Endodermal cell (in vitro differentiated cells): ENCODE data around the gene IGF2BP3. TPM values are rescaled to one million over a fixed set of nuclear protein-coding genes. Genes with fewer than 3 reads are reported as not detected.

Experiments used
- DNase-seq: peaks from one replicate; pipeline ENCODE4 v3.0.0-alpha.2; 2017
- H3K27ac ChIP-seq: 2 replicates; pipeline ENCODE4 v1.5.1; 2013; ENCODE audit warnings: mild to moderate bottlenecking, low read depth, low read length, moderate library complexity
- H3K27me3 ChIP-seq: 2 replicates; pipeline ENCODE4 v1.6.1; 2013; ENCODE audit warnings: mild to moderate bottlenecking, low read length, moderate library complexity; ENCODE audit not compliant: insufficient read depth, control insufficient read depth, poor library complexity, severe bottlenecking
- H3K36me3 ChIP-seq: 2 replicates; pipeline ENCODE4 v1.7.0; 2013; ENCODE audit warnings: mild to moderate bottlenecking, low read length, moderate library complexity; ENCODE audit not compliant: control insufficient read depth, insufficient read depth
- H3K4me1 ChIP-seq: one replicate; pipeline ENCODE4 v1.7.0; 2013; ENCODE audit warnings: low read length; ENCODE audit not compliant: control insufficient read depth, insufficient read depth
- H3K4me3 ChIP-seq: 2 replicates; pipeline ENCODE4 v1.5.1; 2013; ENCODE audit warnings: mild to moderate bottlenecking, low read length, moderate library complexity
- H3K9ac ChIP-seq: 2 replicates; pipeline ENCODE4 v1.6.1; 2013; ENCODE audit warnings: mild to moderate bottlenecking, low read length, moderate library complexity; ENCODE audit not compliant: poor library complexity, severe bottlenecking; ENCODE audit errors: extremely low read depth
- H3K9me3 ChIP-seq: 2 replicates; pipeline ENCODE4 v1.6.1; 2013; ENCODE audit warnings: mild to moderate bottlenecking, low read length, moderate library complexity; ENCODE audit not compliant: control insufficient read depth
- H3K27ac Mint-ChIP-seq: 2 replicates; pipeline ENCODE4 v1.8.0; 2020; ENCODE audit warnings: mixed read lengths
- H3K27me3 Mint-ChIP-seq: 2 replicates; pipeline ENCODE4 v1.8.0; 2021; ENCODE audit warnings: mild to moderate bottlenecking, mixed read lengths; ENCODE audit not compliant: insufficient read depth
- H3K36me3 Mint-ChIP-seq: 2 replicates; pipeline ENCODE4 v1.8.0; 2020; ENCODE audit warnings: low read depth, mixed read lengths
- H3K4me1 Mint-ChIP-seq: 2 replicates; pipeline ENCODE4 v1.8.0; 2020; ENCODE audit warnings: mixed read lengths
- H3K4me3 Mint-ChIP-seq: 2 replicates; pipeline ENCODE4 v1.8.0; 2020; ENCODE audit warnings: mild to moderate bottlenecking, moderate library complexity, mixed read lengths
- H3K9me3 Mint-ChIP-seq: 2 replicates; pipeline ENCODE4 v1.8.0; 2020; ENCODE audit warnings: mild to moderate bottlenecking, mixed read lengths
- WGBS, 2 experiments: methylation state at CpG; one replicate each; pipeline versions ENCODE4 v1.1.5 to v1.1.7; 2013; ENCODE audit warnings: missing lambda C conversion rate in 2 of 2, mixed read lengths in 1 of 2; ENCODE audit not compliant: insufficient coverage in 1 of 2, insufficient read length in 1 of 2; 5-methylcytosine and 5-hydroxymethylcytosine counted together
- total RNA-seq, 2 donors: library from RNA; stranded (reverse); fragmentation: NEBNext Ultra II Directional in 1 of 2; extraction: Animal tissue kit (Norgen Biotek cat#: 25700) in 1 of 2; gene quantifications; 2 replicates in 1 of 2; 3 replicates in 1 of 2; pipeline ENCODE4 v1.2.1, GENCODE V29; 2021
- TF ChIP-seq, protein P1 (sequence below): fragments of 200-600 bp; sonication (generic); conservative IDR thresholded peaks from 2 replicates; pipeline ENCODE4 v1.5.0; 2021; ENCODE audit warnings: antibody characterized with exemption, mild to moderate bottlenecking

The IGF2BP3 gene
- total RNA-seq, 2 donors from 2014 or later = 114 to 123 TPM

- WGBS, 2 experiments = 92 to 97% methylated on average over 4 to 5 of the region's 5 CpGs
- Mint-ChIP-seq H3K36me3 (peaks cover 32% of the 10 kb centered on the region), H3K27me3 (no peaks in the 10 kb centered on the region)
Observed at GRCh38 chr7:23369695-23370404, 100.4 kb downstream of the IGF2BP3 start.

GRCh38 chr7:23369100-23369499 lies 101.2 kb downstream of the IGF2BP3 start:
- WGBS, 2 experiments = 87 to 94% methylated on average over 3 to 4 of the region's 4 CpGs
- Histone ChIP-seq H3K27me3 (no peaks in the 10 kb centered on the region), H3K36me3 (peaks cover 47% of the 10 kb centered on the region), H3K4me1 (no peaks in the 10 kb centered on the region), H3K9me3 (no peaks in the 10 kb centered on the region), H3K27ac (no peak overlapping the region), H3K9ac (no peak overlapping the region), H3K4me3 (no peak overlapping the region)
- no peak for DNase-seq
- Mint-ChIP-seq H3K27ac (no peak overlapping the region), H3K4me3 (no peak overlapping the region), H3K9me3 (no peaks in the 10 kb centered on the region), H3K4me1 (no peaks in the 10 kb centered on the region), H3K36me3 (peaks cover 32% of the 10 kb centered on the region), H3K27me3 (no peaks in the 10 kb centered on the region)
- TF ChIP-seq, protein P1, sequence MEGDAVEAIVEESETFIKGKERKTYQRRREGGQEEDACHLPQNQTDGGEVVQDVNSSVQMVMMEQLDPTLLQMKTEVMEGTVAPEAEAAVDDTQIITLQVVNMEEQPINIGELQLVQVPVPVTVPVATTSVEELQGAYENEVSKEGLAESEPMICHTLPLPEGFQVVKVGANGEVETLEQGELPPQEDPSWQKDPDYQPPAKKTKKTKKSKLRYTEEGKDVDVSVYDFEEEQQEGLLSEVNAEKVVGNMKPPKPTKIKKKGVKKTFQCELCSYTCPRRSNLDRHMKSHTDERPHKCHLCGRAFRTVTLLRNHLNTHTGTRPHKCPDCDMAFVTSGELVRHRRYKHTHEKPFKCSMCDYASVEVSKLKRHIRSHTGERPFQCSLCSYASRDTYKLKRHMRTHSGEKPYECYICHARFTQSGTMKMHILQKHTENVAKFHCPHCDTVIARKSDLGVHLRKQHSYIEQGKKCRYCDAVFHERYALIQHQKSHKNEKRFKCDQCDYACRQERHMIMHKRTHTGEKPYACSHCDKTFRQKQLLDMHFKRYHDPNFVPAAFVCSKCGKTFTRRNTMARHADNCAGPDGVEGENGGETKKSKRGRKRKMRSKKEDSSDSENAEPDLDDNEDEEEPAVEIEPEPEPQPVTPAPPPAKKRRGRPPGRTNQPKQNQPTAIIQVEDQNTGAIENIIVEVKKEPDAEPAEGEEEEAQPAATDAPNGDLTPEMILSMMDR = no peak

More at GRCh38 chr7:23369695-23370404, 100.4 kb downstream of the IGF2BP3 start:
- Mint-ChIP-seq H3K9me3 (no peaks in the 10 kb centered on the region), H3K4me1 (no peaks in the 10 kb centered on the region), H3K4me3 (no peak overlapping the region), H3K27ac (no peak overlapping the region)
- H3K27ac ChIP-seq = no peak overlapping the region
- no peak overlapping the region for H3K9ac ChIP-seq
- no peaks in the 10 kb centered on the region for H3K9me3 ChIP-seq
- TF ChIP-seq, protein P1 = no peak
- no peak for DNase-seq
- H3K4me1 ChIP-seq = no peaks in the 10 kb centered on the region
- H3K4me3 ChIP-seq = no peak overlapping the region
- no peaks in the 10 kb centered on the region for H3K27me3 ChIP-seq
- H3K36me3 ChIP-seq = peaks cover 50% of the 10 kb centered on the region

DNA sequence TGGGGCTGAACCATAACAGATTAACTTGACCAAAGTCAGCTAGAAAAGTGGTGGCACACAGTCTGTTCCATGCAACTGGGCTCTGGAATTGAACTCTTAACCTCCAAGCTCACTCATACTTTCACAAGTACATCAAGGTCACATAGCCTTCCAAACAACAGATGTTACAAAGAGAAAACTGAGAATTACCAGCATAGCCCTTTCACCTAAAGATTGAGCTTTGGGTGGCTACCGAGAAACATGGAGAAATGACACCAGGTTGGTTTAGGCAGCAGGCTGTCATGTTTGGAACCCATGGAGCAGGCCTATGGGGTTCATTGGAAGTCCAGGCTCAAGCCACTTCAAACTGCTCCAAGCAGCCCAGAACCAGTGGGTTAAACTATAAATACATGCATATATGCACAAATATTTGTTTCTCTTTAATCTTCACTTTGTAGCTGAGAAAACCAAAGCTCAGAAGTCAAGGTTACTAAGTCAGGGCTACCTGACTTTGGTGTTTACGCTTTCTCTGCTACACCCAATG lies 112.1 kb downstream of the IGF2BP3 start:
- H3K27ac Mint-ChIP-seq = no peak overlapping the region
- Histone ChIP-seq H3K27ac (no peak overlapping the region), H3K4me1 (no peaks in the 10 kb centered on the region), H3K9me3 (no peaks in the 10 kb centered on the region), H3K36me3 (peaks cover 41% of the 10 kb centered on the region), H3K4me3 (no peak overlapping the region), H3K27me3 (no peaks in the 10 kb centered on the region), H3K9ac (no peak overlapping the region)
- DNase-seq = no peak
- TF ChIP-seq, protein P1 = no peak
- no peaks in the 10 kb centered on the region for H3K27me3 Mint-ChIP-seq
- H3K36me3 Mint-ChIP-seq = peaks cover 21% of the 10 kb centered on the region
- H3K9me3 Mint-ChIP-seq = no peaks in the 10 kb centered on the region
- H3K4me1 Mint-ChIP-seq = no peaks in the 10 kb centered on the region
- no peak overlapping the region for H3K4me3 Mint-ChIP-seq
- WGBS, 2 experiments = 97 to 100% methylated on average over 2 of the region's 2 CpGs
